Measurements from ENCODE around the gene SLC22A14.

DNA sequence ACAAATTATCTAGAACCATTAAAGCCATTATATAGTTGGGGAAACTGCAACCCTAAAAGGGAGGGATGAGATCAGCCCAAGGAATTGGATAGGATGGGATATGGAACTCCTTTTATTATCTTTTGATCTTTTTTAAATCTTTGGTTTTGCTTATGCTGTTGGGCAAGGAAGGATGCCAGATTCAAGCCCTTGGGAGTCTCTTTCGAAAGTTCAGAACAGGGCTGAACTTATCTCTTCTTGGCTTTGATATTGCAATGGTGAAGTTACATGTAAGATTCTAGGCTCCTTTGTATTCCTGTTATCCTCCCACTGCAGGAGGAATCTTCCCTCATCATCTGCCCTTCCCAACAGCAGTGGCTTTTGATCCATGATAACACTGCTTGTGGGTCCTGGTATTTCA lies 26.5 kb upstream of the SLC22A14 start:
- no peak for TF ChIP-seq POLR2AphosphoS5 (IDR thresholded peaks at IDR 0.05; ENCODE audit: borderline replicate concordance, low read depth, low read length)
- no peak for TF ChIP-seq EZH2 (IDR thresholded peaks at IDR 0.05)
- TF ChIP-seq FOXP2 (optimal IDR thresholded peaks at IDR 0.05; ENCODE audit: control extremely low read depth, extremely low read length, insufficient read depth), result no peak

Measured in SK-N-MC (cell line).